ENCODE measurements around the gene POLE2. TPM values are rescaled to one million over a fixed set of nuclear protein-coding genes. Genes with fewer than 3 reads are reported as not detected.

Gene POLE2
- total RNA-seq, 1 donor from 2014 or later: 66.9 TPM

GRCh38 chr14:49686425-49686824 is 1.6 kb downstream of the POLE2 start:
- H2AFZ ChIP-seq (replicated peaks): no peak overlapping the region
- peaks cover 22% of the 10 kb centered on the region for H3K27me3 ChIP-seq
- no peak overlapping the region for H3K27ac ChIP-seq
- Mint-ChIP-seq H3K4me1 (peaks cover 19% of the 10 kb centered on the region), H3K36me3 (peaks cover 12% of the 10 kb centered on the region), H3K4me3 (peak overlapping the region; percentile 70), H3K9me3 (peaks cover 2% of the 10 kb centered on the region), H3K27me3 (ENCODE audit: insufficient read depth, low read depth) (peaks cover 5% of the 10 kb centered on the region), H3K27ac (no peak overlapping the region)
- DNase-seq (ENCODE audit: low spot score): no peak
- H3K4me3 ChIP-seq: no peak overlapping the region
- H4K20me1 ChIP-seq (ENCODE audit: low read depth): no peaks in the 10 kb centered on the region
- no peak for TF ChIP-seq CTCF (IDR thresholded peaks at IDR 0.05)
- TF ChIP-seq EZH2phosphoT487 (IDR thresholded peaks at IDR 0.05): no peak
- TF ChIP-seq EZH2 (IDR thresholded peaks at IDR 0.05): no peak
- H3K36me3 ChIP-seq: peaks cover 4% of the 10 kb centered on the region
- H3K4me1 ChIP-seq: no peaks in the 10 kb centered on the region
- H3K4me2 ChIP-seq: no peak overlapping the region
- peaks cover 43% of the 10 kb centered on the region for H3K79me2 ChIP-seq (ENCODE audit: low read depth)
- peaks cover 28% of the 10 kb centered on the region for H3F3A ChIP-seq (ENCODE audit: low read depth)
- no peaks in the 10 kb centered on the region for H3K9me3 ChIP-seq (ENCODE audit: low read depth)
- H3K9ac ChIP-seq: no peak overlapping the region

GRCh38 chr14:49679271-49679670 is 8.7 kb downstream of the POLE2 start:
- TF ChIP-seq EZH2phosphoT487 (IDR thresholded peaks at IDR 0.05): no peak
- TF ChIP-seq EZH2 (IDR thresholded peaks at IDR 0.05): no peak
- no peak for TF ChIP-seq CTCF (IDR thresholded peaks at IDR 0.05)
- peaks cover 11% of the 10 kb centered on the region for H3K36me3 ChIP-seq
- no peaks in the 10 kb centered on the region for H3K27me3 ChIP-seq
- Mint-ChIP-seq H3K4me1 (no peaks in the 10 kb centered on the region), H3K9me3 (no peaks in the 10 kb centered on the region), H3K27me3 (ENCODE audit: insufficient read depth, low read depth) (no peaks in the 10 kb centered on the region), H3K36me3 (peaks cover 25% of the 10 kb centered on the region), H3K27ac (no peak overlapping the region), H3K4me3 (no peak overlapping the region)
- DNase-seq (ENCODE audit: low spot score): no peak
- H3K9me3 ChIP-seq (ENCODE audit: low read depth): no peaks in the 10 kb centered on the region
- H4K20me1 ChIP-seq (ENCODE audit: low read depth): no peaks in the 10 kb centered on the region
- no peak overlapping the region for H2AFZ ChIP-seq (replicated peaks)
- no peaks in the 10 kb centered on the region for H3K4me1 ChIP-seq
- H3K27ac ChIP-seq: no peak overlapping the region
- H3K4me3 ChIP-seq: no peak overlapping the region
- no peaks in the 10 kb centered on the region for H3F3A ChIP-seq (ENCODE audit: low read depth)
- H3K9ac ChIP-seq: no peak overlapping the region
- no peak overlapping the region for H3K4me2 ChIP-seq
- peaks cover 8% of the 10 kb centered on the region for H3K79me2 ChIP-seq (ENCODE audit: low read depth)

- no peaks in the 10 kb centered on the region for H3K4me1 Mint-ChIP-seq
- peak; percentile 5 for DNase-seq (ENCODE audit: low spot score)
- H3K36me3 Mint-ChIP-seq: peaks cover 33% of the 10 kb centered on the region
Measured at GRCh38 chr14:49677643-49678042, 10.4 kb downstream of the POLE2 start.

More at GRCh38 chr14:49677643-49678042, 10.4 kb downstream of the POLE2 start:
- H4K20me1 ChIP-seq (ENCODE audit: low read depth): no peaks in the 10 kb centered on the region
- H3K27me3 ChIP-seq: no peaks in the 10 kb centered on the region
- Mint-ChIP-seq H3K9me3 (no peaks in the 10 kb centered on the region), H3K27me3 (ENCODE audit: insufficient read depth, low read depth) (no peaks in the 10 kb centered on the region), H3K4me3 (no peak overlapping the region), H3K27ac (no peak overlapping the region)
- peaks cover 9% of the 10 kb centered on the region for H3K36me3 ChIP-seq
- no peak overlapping the region for H3K27ac ChIP-seq
- H3K4me2 ChIP-seq: no peak overlapping the region
- no peaks in the 10 kb centered on the region for H3K9me3 ChIP-seq (ENCODE audit: low read depth)
- H3K4me1 ChIP-seq: no peaks in the 10 kb centered on the region
- H2AFZ ChIP-seq (replicated peaks): no peak overlapping the region
- no peaks in the 10 kb centered on the region for H3K79me2 ChIP-seq (ENCODE audit: low read depth)
- no peak for TF ChIP-seq CTCF (IDR thresholded peaks at IDR 0.05)
- no peak for TF ChIP-seq EZH2phosphoT487 (IDR thresholded peaks at IDR 0.05)
- TF ChIP-seq EZH2 (IDR thresholded peaks at IDR 0.05): no peak
- H3F3A ChIP-seq (ENCODE audit: low read depth): no peaks in the 10 kb centered on the region
- H3K4me3 ChIP-seq: no peak overlapping the region
- no peak overlapping the region for H3K9ac ChIP-seq

Measured in neural progenitor cell (in vitro differentiated cells).